Adrenal gland (tissue), 5 donors: ENCODE results near the gene FGD5.

Source experiments
- POLR2A ChIP-seq, 2 donors: fragments of 450-650 bp; IDR thresholded peaks; one replicate each; pipeline ENCODE4 v1.6.1; 2017; ENCODE audit warnings: antibody characterized with exemption in 2 of 2, mild to moderate bottlenecking in 2 of 2, moderate library complexity in 1 of 2
- TF ChIP-seq, protein P1 (sequence below), 6 experiments: fragments of 450-650 bp in 4 of 6; fragments of 200-600 bp in 2 of 6; sonication (generic) in 1 of 6; IDR thresholded peaks; 1 replicate in 5 of 6; 2 replicates in 1 of 6; pipeline versions ENCODE4 v1.5.1 to v1.8.0; 2016 to 2021; ENCODE audit warnings: antibody characterized with exemption in 6 of 6, mild to moderate bottlenecking in 2 of 6, moderate library complexity in 1 of 6
- donor health status: DM: no; HTN: no; CAD: no.

DNA sequence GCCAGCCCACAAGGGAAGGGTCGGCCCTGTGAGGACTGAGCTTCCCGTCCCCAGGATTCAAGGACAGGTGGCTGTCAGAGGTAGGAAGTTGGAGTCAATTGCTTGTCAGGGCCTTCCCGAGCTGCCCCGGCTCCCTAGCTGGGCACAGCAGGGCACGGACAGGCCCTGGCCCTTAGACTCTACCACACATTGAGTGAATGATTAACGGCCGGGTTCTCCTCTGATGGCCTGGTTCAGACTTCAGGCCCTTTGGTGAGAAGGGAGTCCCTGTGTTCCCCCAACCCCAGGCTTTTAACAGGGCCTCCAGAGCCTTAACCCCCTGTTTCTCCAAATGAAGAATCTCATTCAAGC lies 16.4 kb upstream of the FGD5 start:
- TF ChIP-seq, protein P1, sequence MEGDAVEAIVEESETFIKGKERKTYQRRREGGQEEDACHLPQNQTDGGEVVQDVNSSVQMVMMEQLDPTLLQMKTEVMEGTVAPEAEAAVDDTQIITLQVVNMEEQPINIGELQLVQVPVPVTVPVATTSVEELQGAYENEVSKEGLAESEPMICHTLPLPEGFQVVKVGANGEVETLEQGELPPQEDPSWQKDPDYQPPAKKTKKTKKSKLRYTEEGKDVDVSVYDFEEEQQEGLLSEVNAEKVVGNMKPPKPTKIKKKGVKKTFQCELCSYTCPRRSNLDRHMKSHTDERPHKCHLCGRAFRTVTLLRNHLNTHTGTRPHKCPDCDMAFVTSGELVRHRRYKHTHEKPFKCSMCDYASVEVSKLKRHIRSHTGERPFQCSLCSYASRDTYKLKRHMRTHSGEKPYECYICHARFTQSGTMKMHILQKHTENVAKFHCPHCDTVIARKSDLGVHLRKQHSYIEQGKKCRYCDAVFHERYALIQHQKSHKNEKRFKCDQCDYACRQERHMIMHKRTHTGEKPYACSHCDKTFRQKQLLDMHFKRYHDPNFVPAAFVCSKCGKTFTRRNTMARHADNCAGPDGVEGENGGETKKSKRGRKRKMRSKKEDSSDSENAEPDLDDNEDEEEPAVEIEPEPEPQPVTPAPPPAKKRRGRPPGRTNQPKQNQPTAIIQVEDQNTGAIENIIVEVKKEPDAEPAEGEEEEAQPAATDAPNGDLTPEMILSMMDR (IDR thresholded peaks at IDR 0.05): no peak
- no peak for TF ChIP-seq POLR2A (IDR thresholded peaks at IDR 0.05)
